ENCODE results near the gene LIMS1. TPM values are rescaled to one million over a fixed set of nuclear protein-coding genes. Genes with fewer than 3 reads are reported as not detected.

Gene LIMS1
- total and polyA plus RNA-seq, 2 of the 13 experiments (the other 11 are each of a cell fraction or from before 2014, with no cell fraction given) = 38.3 to 49.6 TPM

- Histone ChIP-seq H3K36me3 (replicated peaks in 1 of 2; ENCODE audit: control insufficient read depth in 1 of 2, insufficient read depth in 2 of 2, low read length in 2 of 2) (no peaks in the 10 kb centered on the region), H3K79me2 (ENCODE audit: insufficient read depth, low read length) (peaks cover 52% of the 10 kb centered on the region), H3K9ac (ENCODE audit: insufficient read depth, low read depth, low read length) (peak overlapping the region; percentile 92), H3K27me3 (ENCODE audit: control insufficient read depth in 1 of 2, insufficient read depth in 2 of 2, low read length in 2 of 2) (no peaks in the 10 kb centered on the region; a peak in 1 of 5 replicates), H3K4me1 (ENCODE audit: insufficient read depth, low read length) (peaks cover 69% of the 10 kb centered on the region), H4K20me1 (ENCODE audit: insufficient read depth, low read length) (peaks cover 41% of the 10 kb centered on the region), H3K9me3 (ENCODE audit: low read length) (no peaks in the 10 kb centered on the region), H2AFZ (ENCODE audit: low read length) (no peak overlapping the region), H3K4me2 (ENCODE audit: low read depth, low read length) (peak overlapping the region; percentile 87), H3K4me3 (replicated peaks in 1 of 3; ENCODE audit: insufficient read depth in 1 of 3, low read depth in 2 of 3, low read length in 3 of 3) (peak overlapping the region; percentile 65 to 87 (median 77)), H3K27ac (ENCODE audit: extremely low read length, insufficient read depth, low read length) (peak overlapping the region; percentile 68)
- in situ Hi-C loops (cut with HindIII; ENCODE audit: extremely low pct_ligation_motif_present, low pct_unique_long_range_greater_than_20kb) (no loop called here), intact Hi-C loops (cut with micrococcal nuclease; ENCODE audit: unreplicated experiment) (loop anchor here (2.0 to 5.0 kb wide), 3 partner anchors 42 to 147 kb away; partner anchors contain the start of gene GCC2)
- ChIA-PET POLR2A (interaction anchor here (0.9 to 2.1 kb wide), 10 partner anchors 9 to 157 kb away, joined by 3 to 26 read pairs (median 5); partner anchors contain the start of genes GCC2 and SULT1C4), CTCF (ENCODE audit: low intra/inter-chr PET ratio, low total read pairs) (no interaction called here)
- TSS peak; percentile 49 for BruUV-seq (replicated peaks)
- ATAC-seq (no peak), DNase-seq (ENCODE audit: low spot score) (peak; percentile 43), FAIRE-seq (no peak)
- 1% methylated on average over 15 of the region's 57 CpGs for WGBS (ENCODE audit: low lambda C conversion rate)
- peak; percentile 20; the same call in 1 of the 2 replicates for TF ChIP-seq KMT2A (CRISPR knock-in tag; IDR thresholded peaks at IDR 0.05)
- TF ChIP-seq MIER2 (CRISPR knock-in tag; IDR thresholded peaks at IDR 0.05) = no peak
- TF ChIP-seq BORCS8-MEF2B (CRISPR knock-in tag; IDR thresholded peaks at IDR 0.05) = 0 out of 2 replicates have a peak, but pooled peaks have one; percentile 5
- TF ChIP-seq WIZ (CRISPR knock-in tag; IDR thresholded peaks at IDR 0.05) = no peak
- no peak for TF ChIP-seq ATF3 (CRISPR knock-in tag; IDR thresholded peaks at IDR 0.05)
- TF ChIP-seq RBM22 (optimal IDR thresholded peaks at IDR 0.05; ENCODE audit: low read length) = no peak
- TF ChIP-seq SALL1 (CRISPR knock-in tag; IDR thresholded peaks at IDR 0.05) = no peak; the same call in 1 of the 2 replicates
- TF ChIP-seq ZNF766 (CRISPR knock-in tag; IDR thresholded peaks at IDR 0.05; ENCODE audit: borderline replicate concordance) = 0 out of 2 replicates have a peak, but pooled peaks have one; percentile 4
- no peak; the same call in 1 of the 2 replicates for TF ChIP-seq JDP2 (CRISPR knock-in tag; IDR thresholded peaks at IDR 0.05; ENCODE audit: borderline replicate concordance)
- no peak for TF ChIP-seq REL (CRISPR knock-in tag; conservative IDR thresholded peaks at IDR 0.05)
- TF ChIP-seq ZFP1 (CRISPR knock-in tag; IDR thresholded peaks at IDR 0.05) = no peak
- no peak for TF ChIP-seq ZNF441 (CRISPR knock-in tag; IDR thresholded peaks at IDR 0.05; ENCODE audit: borderline replicate concordance)
- TF ChIP-seq, protein P1, sequence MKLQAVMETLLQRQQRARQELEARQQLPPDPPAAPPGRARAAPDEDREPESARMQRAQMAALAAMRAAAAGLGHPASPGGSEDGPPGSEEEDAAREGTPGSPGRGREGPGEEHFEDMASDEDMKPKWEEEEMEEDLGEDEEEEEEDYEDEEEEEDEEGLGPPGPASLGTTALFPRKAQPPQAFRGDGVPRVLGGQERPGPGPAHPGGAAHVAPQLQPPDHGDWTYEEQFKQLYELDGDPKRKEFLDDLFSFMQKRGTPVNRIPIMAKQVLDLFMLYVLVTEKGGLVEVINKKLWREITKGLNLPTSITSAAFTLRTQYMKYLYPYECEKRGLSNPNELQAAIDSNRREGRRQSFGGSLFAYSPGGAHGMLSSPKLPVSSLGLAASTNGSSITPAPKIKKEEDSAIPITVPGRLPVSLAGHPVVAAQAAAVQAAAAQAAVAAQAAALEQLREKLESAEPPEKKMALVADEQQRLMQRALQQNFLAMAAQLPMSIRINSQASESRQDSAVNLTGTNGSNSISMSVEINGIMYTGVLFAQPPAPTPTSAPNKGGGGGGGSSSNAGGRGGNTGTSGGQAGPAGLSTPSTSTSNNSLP (IDR thresholded peaks at IDR 0.05; ENCODE audit: low read depth, low read length) = no peak
- TF ChIP-seq ARNT2 (CRISPR knock-in tag; IDR thresholded peaks at IDR 0.05; ENCODE audit: low read depth) = no peak
- no peak for TF ChIP-seq PRPF4 (IDR thresholded peaks at IDR 0.05; ENCODE audit: low read depth, low read length, poor library complexity, severe bottlenecking)
- no peak for TF ChIP-seq NAIF1 (CRISPR knock-in tag; IDR thresholded peaks at IDR 0.05; ENCODE audit: borderline replicate concordance)
- no peak for TF ChIP-seq ZIK1 (CRISPR knock-in tag; IDR thresholded peaks at IDR 0.05; ENCODE audit: borderline replicate concordance, low read depth)
- TF ChIP-seq ZBTB10 (CRISPR knock-in tag; IDR thresholded peaks at IDR 0.05; ENCODE audit: borderline replicate concordance) = 0 out of 2 replicates have a peak, but pooled peaks have one; percentile 12
- TF ChIP-seq FOXO1 (CRISPR knock-in tag; IDR thresholded peaks at IDR 0.05) = no peak
- TF ChIP-seq PITX1 (CRISPR knock-in tag; IDR thresholded peaks at IDR 0.05) = no peak
Measured at GRCh38 chr2:108534584-108535356, 500 bp downstream of the LIMS1 start.
